ENCODE data around the gene WDR70.
A peak's percentile ranks its signal among the peaks of the same experiment; 100 is the strongest.

The WDR70 gene

DNA sequence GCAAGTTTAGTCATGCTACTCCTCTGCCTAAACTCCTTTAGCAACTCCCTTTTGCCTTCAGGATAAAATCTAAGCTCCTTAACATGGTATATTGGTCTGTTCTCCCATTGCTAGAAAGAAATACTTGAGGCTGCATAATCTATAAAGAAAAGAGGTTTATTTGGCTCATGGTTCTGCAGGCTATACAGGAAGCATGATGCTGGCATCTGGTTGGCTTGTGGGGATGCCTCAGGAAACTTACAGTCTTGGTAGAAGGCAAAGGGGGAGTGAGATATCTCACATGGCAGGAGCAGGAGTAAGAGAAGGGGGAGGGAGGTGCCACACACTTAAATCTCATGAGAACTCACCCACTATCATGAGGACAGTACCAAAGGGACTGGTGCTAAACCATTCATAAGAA is 315.7 kb downstream of the WDR70 start:
- no peak for DNase-seq

- DNase-seq: no peak
Measured at GRCh38 chr5:37695647-37696046, 316.5 kb downstream of the WDR70 start.

DNA sequence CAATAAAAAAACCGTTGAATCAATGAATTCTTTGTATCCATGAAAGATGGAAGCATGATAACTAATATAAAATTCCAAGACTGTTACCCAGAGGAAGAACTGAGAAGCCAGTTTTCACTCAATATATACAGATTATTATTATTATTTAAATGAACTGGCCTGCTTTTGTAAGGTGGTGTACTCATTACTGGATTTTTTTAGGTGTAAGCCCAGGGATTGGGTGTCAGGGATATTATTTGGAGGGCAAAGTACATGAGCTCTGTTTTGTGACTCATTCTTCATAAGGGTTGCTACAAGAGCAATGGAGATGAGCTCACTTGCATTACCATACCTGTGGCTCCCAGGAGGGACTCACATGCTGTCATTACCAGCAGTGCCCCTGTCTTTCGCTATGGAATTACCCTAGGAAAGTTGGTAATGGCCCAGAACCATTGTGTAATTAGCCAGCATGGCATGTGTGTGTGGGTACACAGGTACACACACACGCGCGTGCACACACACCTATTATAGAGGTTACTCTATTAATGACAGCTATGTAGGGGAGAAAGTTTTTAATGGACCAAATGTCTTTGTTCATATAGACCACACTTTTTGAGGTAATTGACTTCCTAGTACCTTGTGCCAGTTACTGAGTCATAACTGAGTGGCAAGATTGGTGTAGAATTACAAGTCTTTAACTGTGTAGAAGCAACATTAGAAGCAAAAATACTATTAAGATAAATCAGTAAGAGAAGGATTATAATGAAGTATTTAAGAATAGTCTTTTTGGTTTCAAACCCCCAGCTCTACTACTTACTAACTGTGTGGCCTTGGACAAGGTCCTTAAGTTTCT is 317.3 kb downstream of the WDR70 start:
- no peak for DNase-seq

- DNase-seq: no peak
Measured at GRCh38 chr5:37701868-37702267, 322.8 kb downstream of the WDR70 start.

DNA sequence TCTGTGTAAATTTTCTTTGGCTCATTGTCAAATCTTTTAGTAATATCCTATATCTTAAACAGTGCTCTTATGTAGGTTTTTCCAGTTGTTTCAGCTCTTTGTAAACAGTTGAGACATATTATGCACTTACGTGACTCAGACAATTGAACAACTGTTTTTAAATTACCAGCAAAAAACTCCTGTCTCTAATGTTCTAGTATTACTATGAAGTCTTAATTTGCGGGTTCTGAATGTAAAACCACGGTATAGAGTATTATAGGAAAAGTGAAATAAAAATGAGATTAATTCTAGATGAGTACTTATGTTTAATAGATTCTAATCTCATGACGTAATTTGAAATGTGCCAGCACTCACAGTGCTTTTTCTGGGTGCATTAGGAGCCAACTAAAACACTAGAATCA is 324.7 kb downstream of the WDR70 start:
- DNase-seq: no peak

DNA sequence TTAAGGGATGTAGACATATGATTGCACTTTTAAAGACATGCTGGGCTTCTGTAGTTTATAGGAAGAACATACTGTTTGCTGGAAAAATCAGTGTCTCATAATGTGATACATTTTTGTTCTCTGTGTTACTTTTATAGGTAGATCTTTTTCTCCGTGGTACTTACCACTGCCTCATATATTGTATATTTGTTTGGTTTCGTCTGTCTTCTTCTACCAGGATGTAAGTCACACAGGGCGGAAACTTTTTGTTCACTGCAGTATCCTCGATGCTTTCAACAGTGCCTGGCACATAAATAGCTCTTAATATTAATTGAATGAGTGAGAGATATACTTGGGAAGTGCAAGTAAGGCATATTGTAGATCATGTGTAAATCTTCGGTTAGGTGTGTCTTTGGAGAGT is 325.3 kb downstream of the WDR70 start:
- DNase-seq: no peak

DNA sequence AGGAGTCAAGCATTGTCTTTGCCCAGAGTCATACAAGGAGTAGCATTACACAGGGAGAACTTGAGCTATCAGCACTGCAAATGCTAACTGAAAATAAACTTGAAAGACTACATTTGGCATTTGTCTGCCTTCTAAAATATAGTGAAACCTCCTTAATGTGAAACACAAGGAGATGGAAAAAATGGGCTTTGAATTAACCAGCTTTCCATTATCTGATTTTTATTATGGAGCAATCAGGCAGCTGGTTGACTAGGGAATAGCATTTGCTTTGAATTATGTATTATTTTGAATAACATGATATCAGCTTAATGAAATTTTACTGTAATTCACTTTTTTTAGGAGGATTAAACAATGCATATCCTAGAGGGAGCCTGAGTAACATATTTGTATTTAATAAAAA is 329.9 kb downstream of the WDR70 start:
- no peak for DNase-seq

GRCh38 chr5:37710965-37711364 is 331.8 kb downstream of the WDR70 start:
- no peak for DNase-seq

GRCh38 chr5:37712750-37713149 is 333.6 kb downstream of the WDR70 start:
- no peak for DNase-seq

DNA sequence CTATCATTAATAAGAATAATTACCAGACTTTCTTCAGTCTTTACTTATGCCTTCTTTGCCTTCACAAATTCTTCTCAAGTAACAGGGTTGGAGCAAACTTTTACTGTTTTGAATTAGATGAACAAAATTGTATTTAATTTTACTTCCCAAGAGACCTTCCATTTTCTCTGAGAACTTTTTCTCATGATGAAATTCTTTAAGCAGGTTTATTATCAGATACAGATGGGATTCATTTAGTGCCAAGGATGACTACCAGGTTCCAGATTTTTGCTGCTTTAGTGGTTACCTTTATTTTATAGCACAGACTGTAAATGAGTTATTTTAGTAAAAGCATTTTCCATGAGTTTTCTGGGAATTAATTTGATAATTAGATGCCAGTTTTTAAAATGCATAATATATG is 335.6 kb downstream of the WDR70 start:
- DNase-seq: no peak

- DNase-seq: no peak
Measured at GRCh38 chr5:37715361-37715760, 336.2 kb downstream of the WDR70 start.

DNA sequence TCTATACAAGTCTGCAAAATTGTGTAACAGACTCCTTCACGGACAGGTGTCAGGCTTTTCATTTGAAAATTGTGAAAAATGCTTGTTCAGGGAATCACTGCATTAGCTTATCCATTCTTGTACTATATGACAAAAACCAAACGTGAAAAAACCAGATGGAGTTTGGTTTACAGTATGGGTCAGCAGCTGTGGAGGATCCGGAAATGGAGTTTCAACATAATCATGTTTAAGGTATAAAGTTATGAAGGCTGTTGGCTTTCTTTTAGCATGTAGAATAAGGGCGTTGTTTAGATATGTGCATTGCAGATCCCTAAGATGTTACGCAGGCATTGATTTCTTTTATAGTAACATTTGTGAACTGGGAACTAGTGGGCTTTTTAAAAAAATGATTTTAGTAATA is 336.9 kb downstream of the WDR70 start:
- no peak for DNase-seq

- DNase-seq: no peak
Measured at GRCh38 chr5:37716405-37716804, 337.3 kb downstream of the WDR70 start.

- no peak for DNase-seq
Measured at GRCh38 chr5:37717276-37717612, 338.1 kb downstream of the WDR70 start.

- DNase-seq: no peak
Measured at GRCh38 chr5:37717613-37718431, 338.7 kb downstream of the WDR70 start.

DNA sequence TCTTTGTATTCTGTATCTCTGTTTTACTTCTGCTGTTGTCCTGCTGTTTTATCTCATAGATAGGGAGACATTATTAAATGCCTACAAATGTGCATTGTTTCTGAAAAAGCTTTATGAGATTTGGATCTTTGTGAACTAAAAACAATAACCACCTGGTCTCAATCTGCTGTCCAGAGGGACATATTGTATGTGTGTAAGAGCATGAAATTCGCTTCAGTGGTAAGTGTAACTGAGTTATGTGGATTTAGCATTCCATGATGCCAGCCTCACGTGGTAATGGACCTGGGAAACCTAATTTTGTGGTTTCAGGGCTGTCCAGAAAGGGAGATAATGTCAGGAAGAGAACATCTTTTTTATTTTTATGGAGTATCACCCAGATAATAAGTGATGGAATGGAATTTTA is 341.4 kb downstream of the WDR70 start:
- no peak for DNase-seq

DNA sequence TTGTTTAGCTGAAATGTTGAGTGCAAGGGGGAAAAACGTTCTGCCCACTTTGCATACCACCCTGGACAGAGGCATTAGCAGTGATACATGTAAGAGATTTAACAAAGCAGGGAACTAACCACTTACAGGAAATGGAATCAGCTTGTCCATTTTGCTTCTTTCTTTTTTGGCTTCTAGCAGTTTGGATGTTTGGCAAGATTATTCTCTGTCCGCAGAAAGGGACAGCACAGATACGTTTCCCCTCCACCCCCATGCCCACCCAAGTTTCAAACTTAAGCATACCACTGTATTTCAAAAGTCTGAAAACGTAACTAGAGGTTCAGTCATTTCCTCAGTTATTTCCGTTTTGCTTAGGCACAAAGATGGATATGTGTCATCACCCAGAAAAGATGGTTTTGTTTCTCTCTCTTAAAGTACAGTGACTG is 342.3 kb downstream of the WDR70 start:
- peak in 1 of 2 donors; percentile 2 for DNase-seq

DNA sequence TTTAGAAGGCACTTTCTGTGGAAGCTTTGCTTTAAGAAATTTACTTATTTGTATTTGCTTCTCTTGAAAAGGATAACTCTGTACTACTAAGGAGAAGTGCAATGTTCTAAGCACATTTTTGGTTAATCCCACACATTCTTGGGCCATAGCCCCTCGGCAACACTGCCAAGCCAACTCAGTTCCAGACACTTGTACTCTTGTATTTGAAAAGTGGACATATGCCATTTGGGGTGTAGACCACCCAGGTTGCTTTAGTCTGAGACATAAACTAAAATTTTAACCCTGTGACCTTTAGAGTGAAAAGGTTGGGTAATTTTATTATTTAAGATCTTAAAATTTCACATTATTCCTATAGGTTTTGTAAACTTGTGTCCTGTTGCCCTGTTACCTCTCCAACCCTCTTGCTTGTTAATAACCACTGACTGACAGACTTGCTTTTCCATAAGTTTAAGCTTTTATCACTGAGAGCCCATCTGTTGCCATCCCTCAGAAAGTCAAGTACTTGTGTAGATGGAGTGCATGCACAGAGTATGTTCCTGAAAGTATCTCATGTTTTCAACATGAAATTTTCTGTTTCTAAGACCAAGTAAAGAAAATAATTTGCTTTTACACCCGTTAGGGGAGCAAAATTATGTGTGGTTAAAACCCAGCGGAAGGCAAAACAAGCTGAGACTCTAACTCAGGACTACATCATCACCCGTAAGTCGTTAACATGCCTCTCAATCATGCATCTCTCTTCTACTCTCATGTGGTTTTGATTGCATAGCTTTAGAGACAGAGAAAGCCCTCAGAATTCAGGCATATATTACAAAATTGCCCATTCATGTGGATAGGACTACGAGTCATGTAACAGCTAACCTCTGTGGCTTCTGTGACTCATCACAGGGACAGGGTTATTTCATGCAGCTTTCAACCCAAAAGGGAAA is 343.4 kb downstream of the WDR70 start:
- peak in 1 of 2 donors; percentile 2 for DNase-seq

DNA sequence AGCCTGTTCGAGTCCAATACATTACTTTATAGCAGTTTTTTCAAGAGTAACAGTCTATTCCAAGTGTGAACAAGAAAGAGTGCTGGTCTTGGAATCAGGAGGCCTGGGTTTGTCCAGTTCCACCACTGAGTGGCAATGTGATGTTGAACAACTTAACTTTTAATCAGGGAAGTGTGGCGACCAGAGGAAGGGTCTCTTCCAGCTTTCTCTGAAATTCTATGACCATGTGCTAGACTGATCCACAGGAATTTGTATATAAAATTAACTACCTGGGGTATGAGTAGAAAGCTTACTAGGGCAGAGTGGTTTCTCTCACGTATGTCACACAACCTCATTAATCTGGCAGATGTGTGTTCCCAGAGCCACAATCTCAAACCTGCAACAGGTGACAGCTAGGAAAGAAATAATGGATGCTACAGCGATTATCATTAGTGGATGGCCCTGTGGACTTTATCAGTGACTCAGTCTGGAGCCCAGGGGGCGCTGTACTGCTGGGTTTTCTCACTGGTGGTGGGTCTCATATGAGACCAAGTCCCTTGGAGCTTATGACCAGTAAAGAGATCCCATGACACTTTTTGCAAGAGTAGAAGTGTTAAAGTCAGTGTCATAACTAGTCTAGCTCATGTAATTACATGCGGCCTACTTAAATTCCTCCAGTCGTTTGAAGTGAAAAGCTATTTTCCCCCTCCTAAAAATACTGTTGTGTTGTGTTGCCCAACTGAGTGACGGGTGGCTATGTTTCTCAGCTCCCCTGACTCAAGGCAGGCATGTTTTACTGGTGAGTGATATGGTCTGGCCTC is 344.2 kb downstream of the WDR70 start:
- peak in 1 of 2 donors; percentile 3 for DNase-seq

DNA sequence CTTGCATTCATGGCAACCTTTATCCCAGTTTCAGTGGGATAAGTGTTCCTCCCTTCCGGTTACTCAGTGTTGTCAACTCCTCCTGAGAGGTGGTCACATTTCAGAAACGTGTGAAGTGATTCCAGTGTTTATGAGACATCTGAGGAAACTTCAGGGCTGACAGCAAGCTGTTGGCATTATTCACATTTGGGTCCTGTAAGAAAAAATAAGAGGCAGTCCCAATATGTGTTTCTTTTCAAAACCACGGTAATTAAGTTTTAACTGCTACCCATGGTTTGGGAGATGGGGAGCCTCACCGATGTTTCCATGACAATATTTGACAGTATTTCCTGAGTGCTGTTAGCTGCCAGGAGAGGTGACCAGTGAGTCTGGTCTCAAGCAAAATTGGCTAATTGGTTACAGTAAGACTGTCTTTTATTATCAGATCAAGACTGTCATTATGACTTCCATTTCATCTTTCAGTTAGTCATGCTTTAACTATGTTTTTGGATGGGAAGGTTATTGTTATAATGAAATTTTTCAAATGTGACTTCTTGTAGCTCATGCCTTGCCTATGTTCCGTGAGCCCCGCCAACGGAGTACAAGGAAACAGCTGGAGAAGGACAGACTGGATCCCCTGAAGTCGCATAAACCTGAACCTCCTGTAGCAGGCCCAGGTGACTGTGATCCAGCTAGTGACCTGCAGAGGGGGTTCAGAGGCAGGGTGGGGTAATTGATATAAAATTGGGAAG is 345.4 kb downstream of the WDR70 start:
- DNase-seq: no peak

GRCh38 chr5:37725185-37725584 is 346.1 kb downstream of the WDR70 start:
- DNase-seq: no peak

DNA sequence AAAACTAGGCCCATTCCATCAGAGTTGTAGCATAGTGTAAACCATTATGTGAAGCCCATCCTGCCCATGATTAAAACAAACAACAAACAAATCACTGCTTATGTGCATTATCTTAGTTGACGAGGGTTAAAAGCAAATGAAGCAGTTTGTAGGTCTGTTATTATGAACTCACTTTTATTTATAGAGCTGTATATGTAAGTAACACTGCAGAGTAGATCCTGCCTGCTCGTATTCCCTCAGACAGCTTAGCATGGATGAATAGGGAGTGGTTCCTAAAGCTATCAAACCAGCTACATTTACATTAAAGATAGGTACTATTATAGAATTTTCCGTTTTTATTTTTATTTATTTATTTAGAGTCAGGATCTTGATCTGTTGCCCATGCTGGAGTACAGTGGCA is 348.1 kb downstream of the WDR70 start:
- DNase-seq: no peak

Measured in CD4-positive, alpha-beta T cell treated with Interleukin-4 for 1 hour (primary cell).